ENCODE results near the gene CD40. TPM values are rescaled to one million over a fixed set of nuclear protein-coding genes. Genes with fewer than 3 reads are reported as not detected.

CD40 gene
- total RNA-seq, 1 experiment from 2014 or later: 13.6 TPM

DNA sequence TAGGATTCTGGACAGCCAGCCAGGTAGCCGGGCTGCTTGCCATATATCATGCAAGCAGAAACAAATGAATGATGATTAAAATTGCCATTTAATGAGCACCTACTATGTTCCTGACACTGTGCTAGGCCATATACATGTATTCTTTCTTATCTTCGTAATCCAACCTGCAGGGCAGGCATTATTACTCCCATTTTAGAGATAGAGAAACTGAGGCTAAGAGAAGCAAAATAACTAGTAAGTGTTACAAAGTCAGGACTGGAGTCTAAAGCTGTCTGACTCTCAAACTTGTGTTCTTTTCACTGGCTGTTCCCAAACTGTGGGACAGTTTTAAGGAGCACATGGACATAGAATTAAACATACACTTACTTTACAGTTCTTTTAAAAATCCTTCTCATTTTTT, 2.0 kb downstream of the CD40 start:
- H3K36me3 ChIP-seq (ENCODE audit: low read depth): no peaks in the 10 kb centered on the region
- H3F3A ChIP-seq (ENCODE audit: insufficient read depth, low read depth): no peaks in the 10 kb centered on the region
- H3K4me3 ChIP-seq: no peak overlapping the region
- peaks cover 7% of the 10 kb centered on the region; the same call in 1 of the 2 replicates for H3K27me3 ChIP-seq (ENCODE audit: insufficient read depth, low read depth)
- no peaks in the 10 kb centered on the region for H3K79me2 ChIP-seq (ENCODE audit: low read depth)
- intact Hi-C loops (cut with micrococcal nuclease; ENCODE audit: unreplicated experiment): no loop called here
- H2AFZ ChIP-seq: no peak overlapping the region
- H3K9me3 ChIP-seq (ENCODE audit: insufficient read depth, low read depth): no peaks in the 10 kb centered on the region
- no peaks in the 10 kb centered on the region for H4K20me1 ChIP-seq (ENCODE audit: insufficient read depth)
- no peak overlapping the region for H3K4me2 ChIP-seq
- no peaks in the 10 kb centered on the region for H3K4me1 ChIP-seq (replicated peaks; ENCODE audit: insufficient read depth)
- no peak for DNase-seq
- POLR2A ChIA-PET (ENCODE audit: unreplicated experiment): no interaction called here
- TF ChIP-seq, protein P1, sequence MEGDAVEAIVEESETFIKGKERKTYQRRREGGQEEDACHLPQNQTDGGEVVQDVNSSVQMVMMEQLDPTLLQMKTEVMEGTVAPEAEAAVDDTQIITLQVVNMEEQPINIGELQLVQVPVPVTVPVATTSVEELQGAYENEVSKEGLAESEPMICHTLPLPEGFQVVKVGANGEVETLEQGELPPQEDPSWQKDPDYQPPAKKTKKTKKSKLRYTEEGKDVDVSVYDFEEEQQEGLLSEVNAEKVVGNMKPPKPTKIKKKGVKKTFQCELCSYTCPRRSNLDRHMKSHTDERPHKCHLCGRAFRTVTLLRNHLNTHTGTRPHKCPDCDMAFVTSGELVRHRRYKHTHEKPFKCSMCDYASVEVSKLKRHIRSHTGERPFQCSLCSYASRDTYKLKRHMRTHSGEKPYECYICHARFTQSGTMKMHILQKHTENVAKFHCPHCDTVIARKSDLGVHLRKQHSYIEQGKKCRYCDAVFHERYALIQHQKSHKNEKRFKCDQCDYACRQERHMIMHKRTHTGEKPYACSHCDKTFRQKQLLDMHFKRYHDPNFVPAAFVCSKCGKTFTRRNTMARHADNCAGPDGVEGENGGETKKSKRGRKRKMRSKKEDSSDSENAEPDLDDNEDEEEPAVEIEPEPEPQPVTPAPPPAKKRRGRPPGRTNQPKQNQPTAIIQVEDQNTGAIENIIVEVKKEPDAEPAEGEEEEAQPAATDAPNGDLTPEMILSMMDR (conservative IDR thresholded peaks at IDR 0.05): no peak
- TF ChIP-seq EZH2 (IDR thresholded peaks at IDR 0.05; ENCODE audit: low read depth): no peak
- no peaks in the 10 kb centered on the region for H3K9me2 ChIP-seq (ENCODE audit: insufficient read depth)
- CTCF ChIA-PET: no interaction called here
- no peak overlapping the region for H3K27ac ChIP-seq
- no TSS peak for BruUV-seq (replicated peaks)

DNA sequence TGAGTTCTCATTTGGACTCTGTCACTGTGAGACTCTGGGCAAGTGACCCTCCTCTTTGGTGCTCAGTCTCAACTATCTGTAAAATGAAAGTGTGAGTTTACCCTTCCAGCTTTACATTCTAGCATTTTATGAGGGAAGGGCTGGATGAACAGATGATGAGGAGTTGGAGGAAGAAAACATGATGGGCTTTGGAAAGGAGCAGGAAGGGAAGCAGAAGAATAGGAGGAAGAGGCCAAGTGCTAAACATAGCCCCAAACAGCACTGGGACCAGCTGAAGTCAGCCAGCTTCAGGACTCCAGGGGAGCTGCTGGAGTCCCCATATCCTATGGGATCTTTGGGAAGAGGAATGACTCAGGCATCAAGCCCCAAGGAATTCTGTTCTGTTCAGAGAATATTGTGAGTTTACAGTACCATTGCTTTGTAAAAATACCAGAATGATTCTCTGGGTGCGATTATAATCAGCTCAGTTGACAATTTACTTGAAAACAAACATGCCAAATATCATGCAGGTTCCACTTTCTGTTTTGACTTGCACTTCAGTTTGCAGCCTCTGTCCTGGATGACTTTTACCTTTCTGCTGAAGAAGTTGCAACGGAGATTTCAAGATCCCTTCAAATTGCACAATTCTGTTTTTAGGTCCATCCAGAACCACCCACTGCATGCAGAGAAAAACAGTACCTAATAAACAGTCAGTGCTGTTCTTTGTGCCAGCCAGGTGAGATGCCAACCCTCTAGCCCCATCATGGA, 3.2 kb downstream of the CD40 start:
- no peak for TF ChIP-seq EZH2 (IDR thresholded peaks at IDR 0.05; ENCODE audit: low read depth)
- TF ChIP-seq, protein P1 (conservative IDR thresholded peaks at IDR 0.05): no peak
- Histone ChIP-seq H3K4me2 (peak overlapping the region; percentile 28; the same call in 1 of the 2 replicates), H3K9me3 (ENCODE audit: insufficient read depth, low read depth) (no peaks in the 10 kb centered on the region), H3K79me2 (ENCODE audit: low read depth) (no peaks in the 10 kb centered on the region), H3K4me1 (replicated peaks; ENCODE audit: insufficient read depth) (no peaks in the 10 kb centered on the region), H3F3A (ENCODE audit: insufficient read depth, low read depth) (no peaks in the 10 kb centered on the region), H3K4me3 (no peak overlapping the region), H3K9me2 (ENCODE audit: insufficient read depth) (no peaks in the 10 kb centered on the region), H3K27ac (no peak overlapping the region), H2AFZ (no peak overlapping the region), H4K20me1 (ENCODE audit: insufficient read depth) (no peaks in the 10 kb centered on the region), H3K36me3 (ENCODE audit: low read depth) (no peaks in the 10 kb centered on the region), H3K27me3 (ENCODE audit: insufficient read depth, low read depth) (no peaks in the 10 kb centered on the region)
- no TSS peak for BruUV-seq (replicated peaks)
- no peak for DNase-seq
- intact Hi-C loops (cut with micrococcal nuclease; ENCODE audit: unreplicated experiment): no loop called here
- ChIA-PET CTCF (interaction anchor here (0.6 kb wide), 1 partner anchor 134 kb away, joined by 3 read pairs; no protein-coding TSS in a partner anchor), POLR2A (ENCODE audit: unreplicated experiment) (no interaction called here)

- peak; percentile 43 to 49 for DNase-seq
- intact Hi-C loops (cut with micrococcal nuclease; ENCODE audit: unreplicated experiment): no loop called here
- Histone ChIP-seq H3K36me3 (ENCODE audit: low read depth) (no peaks in the 10 kb centered on the region), H3K27ac (no peak overlapping the region), H3K4me3 (no peak overlapping the region), H3K79me2 (ENCODE audit: low read depth) (no peaks in the 10 kb centered on the region), H3K9me3 (ENCODE audit: insufficient read depth, low read depth) (no peaks in the 10 kb centered on the region), H3F3A (ENCODE audit: insufficient read depth, low read depth) (no peaks in the 10 kb centered on the region), H3K4me1 (replicated peaks; ENCODE audit: insufficient read depth) (peaks cover under 1% of the 10 kb centered on the region; the same call in 1 of the 2 replicates), H3K4me2 (peak overlapping the region; percentile 28; the same call in 1 of the 2 replicates), H4K20me1 (ENCODE audit: insufficient read depth) (no peaks in the 10 kb centered on the region), H3K9me2 (ENCODE audit: insufficient read depth) (no peaks in the 10 kb centered on the region), H2AFZ (no peak overlapping the region; the same call in 1 of the 2 replicates), H3K27me3 (ENCODE audit: insufficient read depth, low read depth) (no peaks in the 10 kb centered on the region)
- TF ChIP-seq, protein P1 (conservative IDR thresholded peaks at IDR 0.05): no peak
- no peak for TF ChIP-seq EZH2 (IDR thresholded peaks at IDR 0.05; ENCODE audit: low read depth)
- ChIA-PET CTCF (interaction anchor here (0.6 kb wide), 1 partner anchor 135 kb away, joined by 3 read pairs; no protein-coding TSS in a partner anchor), POLR2A (ENCODE audit: unreplicated experiment) (no interaction called here)
- BruUV-seq (replicated peaks): no TSS peak
Measured at GRCh38 chr20:46122071-46122470, 4.0 kb downstream of the CD40 start.

Data from PC-9 (cell line).